ENCODE data around the gene EYS.

Gene EYS

DNA sequence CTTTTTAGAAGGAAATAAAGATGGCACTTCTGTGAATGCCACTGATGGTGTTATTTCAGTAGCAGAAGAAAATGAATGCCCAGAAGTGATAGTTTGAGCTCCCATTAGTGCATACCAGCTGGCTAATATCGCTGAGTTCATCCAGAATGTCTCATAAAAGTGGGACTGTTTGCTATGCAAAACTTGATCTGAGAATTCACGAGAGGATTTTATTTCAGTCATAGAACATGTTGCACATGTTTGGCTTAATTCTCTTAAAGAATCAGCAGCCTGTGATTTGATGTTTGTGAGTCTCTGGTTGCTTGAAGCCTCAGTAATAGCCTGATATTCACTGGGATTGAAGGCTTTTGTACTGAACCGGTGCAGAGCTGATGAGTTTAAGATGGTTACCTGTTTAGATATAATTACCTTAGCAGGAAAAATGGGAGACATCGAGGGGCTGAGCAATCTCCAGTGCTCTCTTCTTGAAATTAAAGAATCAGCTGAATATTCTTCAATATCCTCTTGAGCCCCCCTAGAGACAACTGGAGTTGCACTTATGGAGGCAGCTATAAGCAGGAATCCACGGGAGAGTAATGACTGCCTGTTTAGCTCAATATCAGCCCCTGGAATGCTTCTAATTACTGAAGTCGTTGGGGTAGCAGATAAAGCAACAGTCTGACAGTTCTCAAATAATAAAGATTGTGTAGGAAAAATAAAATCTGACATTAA lies 1115.9 kb downstream of the EYS start:
- DNase-seq (ENCODE audit: low spot score), result no peak

DNA sequence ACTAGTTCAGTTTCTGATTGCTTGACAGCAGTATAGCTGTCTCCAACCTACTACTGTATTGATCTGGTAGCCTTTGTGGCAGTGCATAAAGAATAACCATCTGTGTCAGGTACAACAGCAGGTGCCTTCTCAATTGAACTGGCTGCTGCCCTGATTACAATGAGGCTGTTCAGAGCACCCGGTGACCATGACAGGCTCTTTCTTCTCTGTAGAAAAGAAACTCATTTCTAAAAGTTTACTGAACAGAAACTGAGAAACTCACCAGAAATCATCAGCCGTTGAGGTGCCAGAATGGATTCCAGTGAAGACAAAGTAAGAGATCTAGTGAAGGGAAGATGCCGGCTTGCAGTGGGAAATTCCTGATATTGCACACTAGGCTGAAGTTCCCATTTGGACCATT lies 1117.1 kb downstream of the EYS start:
- DNase-seq (ENCODE audit: low spot score), result no peak

GRCh38 chr6:64580346-64580745 lies 1126.7 kb downstream of the EYS start:
- DNase-seq (ENCODE audit: low spot score), result no peak

GRCh38 chr6:64553249-64553786 lies 1153.7 kb downstream of the EYS start:
- DNase-seq (ENCODE audit: low spot score), result no peak

GRCh38 chr6:64547594-64548268 lies 1159.3 kb downstream of the EYS start:
- no peak for DNase-seq (ENCODE audit: low spot score)

- no peak for DNase-seq (ENCODE audit: low spot score)
Measured at GRCh38 chr6:64539917-64540316, 1167.1 kb downstream of the EYS start.

DNA sequence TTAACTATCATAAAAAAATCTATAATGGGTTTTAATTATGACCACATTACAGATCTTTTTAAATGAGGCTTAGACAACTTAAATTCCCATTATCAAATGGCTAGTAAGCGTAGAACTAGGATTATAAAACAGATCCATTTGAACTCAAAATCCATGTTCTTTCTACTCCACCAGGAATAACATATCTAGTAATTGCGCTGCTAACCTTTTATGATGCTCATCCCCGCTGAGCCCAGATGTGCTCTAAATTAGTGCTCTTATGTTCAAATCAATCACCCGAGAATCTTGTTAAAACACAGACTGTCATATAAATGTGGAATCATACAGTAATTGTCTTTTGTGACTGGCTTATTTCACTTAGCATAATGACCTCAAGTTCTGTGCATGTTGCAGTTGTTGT lies 1168.3 kb downstream of the EYS start:
- DNase-seq (ENCODE audit: low spot score), result no peak

GRCh38 chr6:64527899-64528298 lies 1179.1 kb downstream of the EYS start:
- no peak for DNase-seq (ENCODE audit: low spot score)

DNA sequence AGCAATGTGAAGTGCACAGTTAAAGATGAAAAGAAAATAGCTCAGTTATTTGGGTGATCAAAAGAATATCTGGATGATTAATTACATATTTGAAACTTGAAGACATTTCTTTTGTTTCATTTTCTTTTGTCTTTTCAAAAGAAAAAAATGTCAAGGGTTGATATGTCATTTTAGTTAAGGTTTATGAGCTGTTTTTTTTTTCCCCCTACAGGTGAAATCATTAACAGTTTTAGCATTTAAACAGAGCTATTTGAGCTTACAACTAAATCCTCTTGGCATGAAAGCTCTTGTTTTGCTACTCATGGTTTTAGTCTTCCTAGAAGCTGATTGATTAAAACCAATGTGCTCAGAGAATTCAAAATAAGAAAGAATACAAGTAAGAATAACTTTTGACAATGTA lies 1184.2 kb downstream of the EYS start:
- DNase-seq (ENCODE audit: low spot score), result no peak

DNA sequence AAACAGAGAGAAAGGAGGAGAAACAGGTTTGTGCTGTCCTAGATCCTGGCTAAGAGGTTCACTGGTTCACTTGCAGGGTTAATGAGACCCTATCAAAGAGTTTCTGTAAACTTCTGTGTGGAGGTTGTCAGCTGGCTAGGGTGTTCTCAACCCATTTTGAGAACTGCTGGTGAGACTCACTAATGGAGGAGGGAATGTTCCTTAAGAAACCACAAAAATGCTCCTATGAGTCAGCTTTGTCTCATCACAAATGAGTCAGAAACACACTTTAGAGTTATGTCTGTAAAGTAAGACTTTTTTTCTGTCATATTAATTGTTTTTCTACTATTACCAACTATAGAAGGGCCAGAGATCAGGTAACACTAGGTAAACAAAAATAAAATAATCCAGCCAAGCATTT lies 1187.0 kb downstream of the EYS start:
- no peak for DNase-seq (ENCODE audit: low spot score)

DNA sequence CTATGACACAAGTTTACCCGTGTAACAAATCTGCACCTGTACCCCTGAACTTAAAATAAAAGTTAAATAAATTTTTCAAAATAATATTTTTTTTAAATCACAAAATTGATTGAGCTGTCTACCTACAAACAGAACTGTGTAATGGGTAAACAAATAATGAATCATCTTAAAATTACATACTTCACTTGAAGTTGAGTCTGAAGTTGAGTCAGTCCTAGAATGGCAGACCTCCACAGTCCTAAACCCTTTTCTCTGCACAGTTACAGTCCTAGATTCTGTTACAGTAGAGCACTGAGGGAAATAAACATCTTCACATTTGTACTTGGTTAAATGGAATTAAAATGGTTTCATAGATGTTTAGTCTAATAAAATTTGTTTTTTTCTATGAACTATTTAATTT lies 1190.6 kb downstream of the EYS start:
- DNase-seq (ENCODE audit: low spot score), result no peak

- DNase-seq (ENCODE audit: low spot score), result no peak
Measured at GRCh38 chr6:64507661-64508060, 1199.4 kb downstream of the EYS start.

DNA sequence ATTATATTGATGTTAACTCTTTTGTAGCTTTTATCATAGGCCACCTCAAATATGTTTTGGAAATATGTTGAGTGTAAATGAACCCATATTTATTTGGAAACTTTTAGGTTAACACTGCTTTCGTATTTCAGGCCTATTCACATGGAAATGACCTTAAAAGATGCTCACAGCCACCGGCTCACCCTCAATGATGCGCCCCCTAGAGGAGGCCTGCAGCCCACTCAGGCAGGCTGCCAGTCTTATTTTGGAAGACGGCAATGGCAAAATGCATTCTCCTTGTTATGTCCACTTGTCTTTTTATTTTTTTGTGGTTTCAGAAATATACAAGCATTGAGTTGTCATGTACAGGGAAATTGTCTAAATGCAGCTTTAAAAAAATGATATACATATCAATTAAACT lies 1201.7 kb downstream of the EYS start:
- no peak for DNase-seq (ENCODE audit: low spot score)

GRCh38 chr6:64504503-64504902 lies 1202.5 kb downstream of the EYS start:
- DNase-seq (ENCODE audit: low spot score), result no peak

DNA sequence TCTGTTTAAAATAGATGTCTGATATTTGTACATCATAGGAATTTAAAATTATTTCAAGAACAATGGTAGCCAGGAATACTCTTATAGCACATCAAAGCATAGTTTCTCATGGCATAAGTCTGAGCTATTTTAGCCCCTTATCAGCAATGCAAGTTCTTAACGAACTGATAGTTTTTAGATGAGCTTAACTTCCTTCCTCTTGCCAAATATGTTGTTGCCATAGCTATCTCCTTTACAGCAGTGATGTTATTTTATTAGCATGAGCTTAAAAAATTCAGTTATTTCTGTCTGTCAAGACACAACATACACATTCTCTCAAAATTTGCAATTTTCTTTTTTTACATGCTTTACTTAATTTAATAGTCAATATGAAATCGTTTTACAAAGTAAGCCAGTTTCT lies 1204.2 kb downstream of the EYS start:
- DNase-seq (ENCODE audit: low spot score), result no peak

- no peak for DNase-seq (ENCODE audit: low spot score)
Measured at GRCh38 chr6:64497634-64498033, 1209.4 kb downstream of the EYS start.

DNA sequence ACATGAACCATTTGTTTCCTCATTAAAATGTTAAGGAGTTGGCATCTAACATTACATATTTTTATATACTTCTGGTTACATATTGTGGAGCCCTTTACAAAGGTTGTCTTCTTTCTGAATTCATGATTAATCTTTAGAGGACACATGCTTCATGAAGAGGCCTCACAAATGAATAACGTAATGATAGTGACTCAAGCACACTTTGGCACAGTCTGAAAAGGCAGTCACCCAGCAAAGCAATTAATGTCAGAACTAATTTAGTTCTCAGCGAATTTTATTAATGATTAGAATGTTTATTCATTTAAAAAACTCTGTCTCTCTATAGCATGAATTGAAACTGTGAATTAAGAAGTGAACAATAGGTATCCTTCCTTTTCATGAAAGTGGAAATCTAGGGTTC lies 1217.3 kb downstream of the EYS start:
- DNase-seq (ENCODE audit: low spot score), result no peak

GRCh38 chr6:64486578-64487351 lies 1220.3 kb downstream of the EYS start:
- DNase-seq (ENCODE audit: low spot score), result no peak

DNA sequence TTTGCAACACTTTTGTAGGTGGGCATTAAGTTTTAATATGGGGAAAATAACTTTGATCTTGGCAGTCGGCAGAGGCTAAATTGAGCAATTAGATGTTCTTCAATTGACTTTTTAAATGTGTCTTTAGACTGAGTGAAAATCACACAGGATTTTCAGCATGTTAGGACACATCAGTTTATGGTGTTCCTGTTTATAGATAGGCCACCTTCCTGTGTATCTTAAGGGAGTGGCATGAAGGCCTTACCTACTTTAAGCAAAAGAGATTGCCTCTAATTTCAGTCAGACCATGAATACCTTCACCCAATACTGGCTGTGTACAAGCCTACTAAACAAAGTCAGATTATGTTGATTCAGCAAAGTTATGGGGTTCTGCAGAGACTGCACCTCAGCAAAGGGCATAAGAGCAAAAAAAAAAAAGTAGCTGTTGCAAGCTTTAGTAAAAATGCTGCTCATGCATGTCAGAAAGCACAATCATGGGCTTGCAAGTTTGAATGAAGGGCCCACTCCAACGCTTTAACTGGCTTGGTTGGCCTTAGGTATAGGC lies 1223.0 kb downstream of the EYS start:
- DNase-seq (ENCODE audit: low spot score), result no peak

DNA sequence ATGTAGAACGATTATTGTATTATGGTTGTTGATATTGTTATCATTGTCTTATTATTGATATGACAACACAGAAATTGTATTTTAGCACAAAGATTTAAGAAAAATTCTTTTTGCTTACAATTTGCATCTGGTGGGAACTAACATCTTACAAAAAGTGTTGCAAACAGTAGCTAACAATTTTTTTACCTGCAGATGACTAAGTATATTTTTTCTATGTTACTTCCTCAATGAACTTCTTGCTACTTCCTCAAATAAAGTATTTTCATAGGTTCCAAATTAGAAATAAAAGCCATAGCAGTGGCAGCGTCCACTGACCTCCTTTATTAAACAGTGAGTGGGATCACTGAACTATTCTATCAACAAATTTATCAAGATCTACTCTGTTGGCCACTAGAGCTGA lies 1224.4 kb downstream of the EYS start:
- DNase-seq (ENCODE audit: low spot score), result no peak

- no peak for DNase-seq (ENCODE audit: low spot score)
Measured at GRCh38 chr6:64479134-64479533, 1227.9 kb downstream of the EYS start.

DNA sequence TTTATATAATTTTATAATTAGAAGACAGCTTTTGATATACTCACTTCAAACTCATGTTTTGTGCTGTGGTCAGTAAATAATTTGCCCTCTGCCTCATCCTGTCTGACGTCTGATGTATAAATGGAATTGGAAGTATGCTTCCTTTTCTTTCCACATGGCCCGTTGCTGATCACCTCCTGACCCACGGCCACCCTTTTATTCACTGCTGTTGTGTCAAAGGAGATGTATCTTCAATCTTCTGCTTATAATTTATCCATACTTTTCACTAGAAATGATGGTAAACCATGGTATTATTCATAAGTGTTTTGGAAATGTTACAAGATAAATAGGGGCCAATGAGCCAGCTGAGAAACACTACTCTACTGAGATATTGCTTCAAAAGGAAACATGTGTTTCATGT lies 1229.6 kb downstream of the EYS start:
- DNase-seq (ENCODE audit: low spot score), result no peak

DNA sequence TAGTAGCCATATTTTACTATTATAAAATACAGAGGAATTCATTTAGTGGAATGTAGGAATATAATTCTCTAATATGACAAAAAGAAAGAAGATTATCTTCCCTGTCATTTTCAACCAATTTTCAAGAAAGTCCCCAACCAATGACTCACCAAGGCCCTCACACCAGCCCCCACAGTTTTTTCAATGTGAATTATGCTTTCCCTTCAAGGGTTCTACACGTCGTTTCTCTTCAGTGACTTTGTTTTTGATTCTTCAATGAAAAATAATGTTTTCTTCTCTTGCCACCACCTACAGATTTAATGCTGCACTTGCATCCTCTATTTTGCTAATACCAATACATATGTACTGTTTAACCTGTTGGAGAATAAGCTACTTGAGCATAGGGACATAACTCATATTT lies 1230.1 kb downstream of the EYS start:
- no peak for DNase-seq (ENCODE audit: low spot score)

Data from germinal center (tissue), 1 donor.